RWPE2 (cell line): ENCODE measurements around the gene NBPF1.
"Not testable (repeated sequence)": the region's sequence is repeated elsewhere in the genome, so short reads cannot be mapped to it uniquely, and the experiment has no call there.

Experiments
- ATAC-seq: fragments of 200-7000 bp; cut with Tn5 transposase; 3 replicates; pipeline ENCODE4 v1.9.1; 2021; ENCODE audit warnings: low read depth
- DNase-seq: peaks from one replicate; pipeline ENCODE4 v3.0.0-alpha.2; 2020; ENCODE audit warnings: low spot score
- H3K27ac ChIP-seq: fragments of 450-650 bp; 2 replicates; pipeline ENCODE4 v1.5.1; 2017; ENCODE audit warnings: mild to moderate bottlenecking; ENCODE audit not compliant: poor library complexity, severe bottlenecking
- H3K27me3 ChIP-seq: fragments of 250-450 bp; sonication (Bioruptor Pico); 2 replicates; pipeline ENCODE4 v1.5.1; 2021; ENCODE audit warnings: mild to moderate bottlenecking, moderate library complexity; ENCODE audit not compliant: insufficient read depth, poor library complexity, severe bottlenecking
- H3K36me3 ChIP-seq: fragments of 250-450 bp; sonication (Bioruptor Pico); 2 replicates; pipeline ENCODE4 v1.5.1; 2020; ENCODE audit warnings: low read depth, mild to moderate bottlenecking, moderate library complexity
- H3K4me1 ChIP-seq: fragments of 250-450 bp; sonication (Bioruptor Pico); 2 replicates; pipeline ENCODE4 v1.5.1; 2021; ENCODE audit warnings: mild to moderate bottlenecking, moderate library complexity; ENCODE audit not compliant: insufficient read depth, poor library complexity, severe bottlenecking
- H3K4me3 ChIP-seq: fragments of 250-450 bp; sonication (Bioruptor Pico); 2 replicates; pipeline ENCODE4 v1.5.1; 2021; ENCODE audit warnings: mild to moderate bottlenecking, moderate library complexity; ENCODE audit not compliant: severe bottlenecking
- H3K9me3 ChIP-seq: fragments of 250-450 bp; sonication (Bioruptor Pico); 2 replicates; pipeline ENCODE4 v1.5.1; 2021; ENCODE audit warnings: mild to moderate bottlenecking, moderate library complexity; ENCODE audit not compliant: severe bottlenecking

The NBPF1 gene

DNA sequence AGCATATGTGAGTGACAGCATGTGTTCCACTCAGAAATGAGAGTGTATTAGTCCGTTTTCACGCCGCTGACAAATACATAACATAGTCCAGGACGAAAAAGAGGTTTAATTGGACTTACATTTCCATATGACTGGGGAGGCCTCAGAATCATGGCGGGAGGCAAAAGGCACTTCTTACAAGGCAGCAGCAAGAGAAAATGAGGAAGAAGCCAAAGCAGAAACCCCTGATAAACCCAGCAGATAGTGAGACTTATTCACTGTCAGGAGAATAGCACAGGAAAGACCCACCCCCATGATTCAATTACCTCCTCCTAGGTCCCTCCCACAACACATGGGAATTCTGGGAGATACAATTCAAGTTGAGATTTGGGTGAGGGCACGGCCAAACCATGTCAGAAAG is 75.8 kb downstream of the NBPF1 start:
- not testable (repeated sequence) for H3K9me3 ChIP-seq, H3K36me3 ChIP-seq, H3K27ac ChIP-seq, ATAC-seq, H3K4me3 ChIP-seq, DNase-seq, H3K27me3 ChIP-seq, H3K4me1 ChIP-seq

DNA sequence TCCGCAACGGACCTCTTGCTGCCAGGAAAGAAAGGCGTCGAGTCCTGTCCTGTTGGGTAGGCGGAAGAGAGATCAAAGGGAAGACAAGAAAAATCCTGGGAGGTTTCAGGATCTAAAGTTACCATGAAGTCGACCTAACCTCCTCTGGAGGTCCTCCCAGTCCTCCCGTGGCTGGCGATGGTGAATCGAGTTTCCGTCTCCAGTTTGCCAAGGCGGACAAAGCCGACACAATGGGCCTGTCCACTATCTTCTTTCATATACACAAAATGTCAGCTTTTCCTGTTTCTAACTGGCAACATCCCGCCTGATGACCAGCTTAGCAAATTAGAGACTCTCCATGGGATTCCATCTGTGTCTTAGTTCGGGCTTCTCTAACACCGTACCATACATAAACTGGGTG is 76.6 kb downstream of the NBPF1 start:
- not testable (repeated sequence) for H3K4me3 ChIP-seq, ATAC-seq, DNase-seq, H3K4me1 ChIP-seq, H3K9me3 ChIP-seq, H3K27me3 ChIP-seq, H3K36me3 ChIP-seq, H3K27ac ChIP-seq

DNA sequence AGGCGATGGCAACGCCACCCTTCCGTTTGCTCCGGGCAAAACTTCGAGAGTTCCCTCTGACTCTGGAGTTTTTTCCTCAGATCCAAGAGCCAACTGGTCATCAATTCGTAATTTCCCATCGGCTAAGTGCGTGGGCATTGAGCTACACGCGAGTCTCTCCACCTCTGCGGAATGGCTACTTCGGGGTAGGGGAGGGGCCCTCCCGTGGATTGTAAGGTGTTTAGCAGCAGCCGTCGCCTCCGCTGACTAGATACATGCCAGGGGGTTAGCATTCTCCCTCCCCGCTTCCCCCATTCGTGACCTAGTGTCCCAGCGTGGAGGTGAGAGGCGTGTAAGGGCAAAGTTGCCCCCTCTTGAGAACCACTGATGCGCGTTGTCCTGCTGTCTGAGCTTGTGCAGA is 77.5 kb downstream of the NBPF1 start:
- not testable (repeated sequence) for ATAC-seq, H3K4me3 ChIP-seq

DNA sequence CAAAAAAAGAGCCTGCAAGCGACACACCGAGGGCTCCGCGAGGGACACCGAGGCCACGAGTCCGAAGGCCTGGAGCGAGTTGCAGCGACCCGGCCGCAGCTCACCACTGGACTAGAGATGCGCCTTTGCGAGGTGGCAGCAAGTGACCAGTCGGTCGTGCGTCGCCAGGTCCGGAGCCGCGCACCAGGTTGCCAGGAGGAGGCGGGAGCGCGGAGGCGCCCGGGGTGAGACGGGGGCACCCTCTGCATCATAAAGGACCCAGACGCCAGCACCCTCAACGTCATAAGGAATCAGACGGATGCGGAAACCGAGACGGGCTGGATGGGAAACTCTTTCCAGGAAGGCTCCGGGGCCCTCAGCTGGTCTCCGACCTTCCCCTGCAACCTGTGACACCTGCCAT is 77.9 kb downstream of the NBPF1 start:
- ATAC-seq, H3K9me3 ChIP-seq, H3K36me3 ChIP-seq, H3K27me3 ChIP-seq, DNase-seq, H3K4me1 ChIP-seq, H3K27ac ChIP-seq: not testable (repeated sequence)
- peak overlapping the region; percentile 21 for H3K4me3 ChIP-seq

More for the DNA sequence above, 77.5 kb downstream of the NBPF1 start:
- H3K27me3 ChIP-seq, H3K36me3 ChIP-seq, H3K27ac ChIP-seq, H3K4me1 ChIP-seq, H3K9me3 ChIP-seq, DNase-seq: not testable (repeated sequence)

DNA sequence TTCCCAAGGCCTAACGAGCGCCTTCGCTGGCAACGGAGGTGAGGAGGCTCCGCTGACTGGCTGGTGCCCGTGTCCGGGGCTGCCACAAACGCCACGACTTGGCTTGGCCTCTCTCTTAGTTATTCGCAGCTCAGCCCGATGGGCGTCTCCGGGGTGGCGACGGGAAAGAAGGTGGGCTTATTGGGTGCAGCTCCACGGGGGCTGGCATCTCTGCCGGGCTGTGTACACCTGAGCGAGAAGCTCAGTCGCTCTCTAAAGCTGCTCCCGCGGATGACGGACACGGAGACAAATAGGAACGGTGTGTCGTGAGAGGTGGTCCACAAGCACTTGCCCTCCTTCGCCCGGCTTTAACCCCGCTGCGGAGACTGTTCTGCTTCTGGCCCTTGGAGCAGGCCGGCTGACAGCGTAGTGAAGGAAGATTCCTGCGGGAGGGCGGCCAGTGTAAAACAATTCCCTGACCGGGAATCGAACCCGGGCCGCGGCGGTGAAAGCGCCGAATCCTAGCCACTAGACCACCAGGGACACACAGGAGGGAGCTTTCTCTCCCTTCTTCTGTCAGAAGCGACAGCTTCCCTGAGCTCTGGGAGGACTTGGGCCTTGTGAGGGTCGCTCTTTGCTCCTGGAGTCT is 78.4 kb downstream of the NBPF1 start:
- peak overlapping the region; percentile 36 for H3K4me3 ChIP-seq
- H3K27ac ChIP-seq: not testable (repeated sequence)

DNA sequence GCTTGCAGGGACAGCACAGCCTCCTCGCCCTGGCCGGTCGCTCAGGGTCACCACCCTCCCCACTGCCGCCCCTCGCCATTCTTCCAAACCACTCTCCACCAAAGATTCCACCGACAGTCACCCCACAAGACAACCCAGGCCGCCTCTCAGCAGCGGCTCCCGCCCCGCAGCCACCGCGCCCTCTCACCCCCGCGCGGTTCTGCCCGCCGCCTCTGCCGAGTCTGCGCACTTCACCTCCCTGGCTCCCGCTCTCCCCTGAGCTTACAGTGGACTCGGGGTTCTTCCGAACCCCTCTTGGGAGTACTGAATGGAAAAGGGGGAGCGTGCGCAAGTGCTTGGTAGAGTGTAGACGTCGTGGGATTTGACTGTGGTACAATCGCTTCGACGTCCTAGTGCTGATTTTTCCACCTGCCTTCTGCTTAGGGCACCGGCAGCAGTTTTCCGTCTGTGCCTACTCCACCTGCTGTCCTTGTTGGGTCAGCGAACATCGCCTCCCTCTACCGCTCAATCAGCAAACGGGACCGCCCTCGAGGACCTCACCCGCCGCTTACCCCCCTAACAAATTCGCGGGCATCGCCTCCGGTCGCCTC is 79.0 kb downstream of the NBPF1 start:
- peak overlapping the region; percentile 36 for H3K4me3 ChIP-seq
- DNase-seq, H3K4me1 ChIP-seq, H3K27ac ChIP-seq, H3K9me3 ChIP-seq, ATAC-seq, H3K27me3 ChIP-seq, H3K36me3 ChIP-seq: not testable (repeated sequence)

More for the DNA sequence above, 78.4 kb downstream of the NBPF1 start:
- not testable (repeated sequence) for H3K4me1 ChIP-seq, DNase-seq, H3K36me3 ChIP-seq, H3K9me3 ChIP-seq, H3K27me3 ChIP-seq
- peak; percentile 94 for ATAC-seq

DNA sequence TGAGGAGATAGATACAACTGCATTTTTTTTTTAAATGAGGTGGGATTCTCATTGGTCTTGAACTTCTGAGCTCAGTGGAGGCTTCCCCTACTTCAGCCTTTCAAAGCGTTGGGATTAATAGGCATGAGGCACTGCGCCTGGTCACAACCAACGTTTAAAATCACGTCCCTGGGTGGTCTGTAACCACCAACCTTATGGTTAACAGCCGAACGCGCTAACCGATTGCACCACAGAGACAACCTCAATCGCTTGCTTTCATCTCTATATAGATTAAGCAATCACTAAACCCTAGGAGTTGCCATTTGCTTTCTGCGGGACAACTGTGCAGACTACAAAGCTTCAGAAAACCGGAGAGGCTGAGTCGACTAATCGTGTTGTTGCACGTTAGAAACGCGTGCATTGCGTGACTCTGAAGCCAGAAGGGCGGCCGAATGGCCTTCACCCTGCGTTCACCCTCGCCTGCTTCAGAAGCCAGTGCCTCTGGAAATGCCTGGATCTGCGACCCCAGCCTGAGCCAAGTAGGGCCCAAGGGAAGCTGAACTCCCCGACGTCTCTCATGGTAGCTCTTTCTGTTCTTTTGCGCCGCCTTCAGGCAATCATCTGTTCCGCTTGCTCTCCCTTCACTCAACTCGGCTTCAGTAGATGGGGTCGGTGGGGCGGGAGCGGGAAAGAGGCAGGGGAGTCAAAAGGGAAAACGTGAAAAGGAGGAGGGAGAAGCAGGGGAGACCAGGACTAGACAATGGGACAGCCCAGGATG is 81.0 kb downstream of the NBPF1 start:
- not testable (repeated sequence) for ATAC-seq, H3K27me3 ChIP-seq, DNase-seq, H3K27ac ChIP-seq, H3K4me3 ChIP-seq, H3K9me3 ChIP-seq, H3K36me3 ChIP-seq, H3K4me1 ChIP-seq

DNA sequence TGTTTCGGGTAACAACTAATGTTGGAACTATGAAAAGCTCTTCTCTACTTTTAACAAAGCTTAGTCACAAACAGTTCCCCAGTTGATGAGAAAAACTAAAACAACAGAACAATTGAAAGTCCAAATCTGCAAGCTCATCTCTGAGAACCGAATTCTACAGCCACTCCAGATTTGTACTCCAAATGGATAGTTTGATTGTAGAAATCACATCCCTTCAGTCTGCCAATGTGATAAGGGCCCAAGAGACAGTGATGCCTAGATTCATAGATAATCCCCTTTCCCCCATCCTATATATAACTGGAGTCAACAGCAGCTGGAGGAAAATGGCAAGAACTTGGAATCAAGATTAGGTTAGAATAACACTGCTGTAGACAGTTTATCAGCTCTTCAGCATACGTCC is 85.0 kb downstream of the NBPF1 start:
- H3K27me3 ChIP-seq, H3K36me3 ChIP-seq, H3K4me1 ChIP-seq, H3K4me3 ChIP-seq, ATAC-seq, DNase-seq, H3K27ac ChIP-seq, H3K9me3 ChIP-seq: not testable (repeated sequence)

DNA sequence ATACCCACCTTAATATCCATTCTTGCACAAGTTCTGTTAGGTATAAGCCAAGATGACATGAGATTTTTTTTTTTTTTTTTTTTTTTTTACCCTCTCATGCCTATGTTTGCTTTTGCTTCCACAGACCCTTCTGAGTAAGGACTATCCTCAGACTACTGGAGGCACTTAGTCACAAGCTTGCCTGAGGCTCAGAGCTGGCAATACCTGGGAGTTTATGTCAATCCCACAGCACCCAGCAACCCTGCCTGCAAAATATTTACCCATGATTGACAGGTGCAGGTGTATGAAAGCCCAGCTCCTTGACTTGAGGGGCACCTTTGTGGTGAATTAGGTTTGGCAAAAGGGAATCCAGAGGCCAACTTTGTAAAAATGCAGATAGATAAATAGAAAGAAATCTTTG is 87.6 kb downstream of the NBPF1 start:
- ATAC-seq, H3K4me1 ChIP-seq, H3K9me3 ChIP-seq, H3K4me3 ChIP-seq, DNase-seq, H3K27me3 ChIP-seq, H3K36me3 ChIP-seq, H3K27ac ChIP-seq: not testable (repeated sequence)

DNA sequence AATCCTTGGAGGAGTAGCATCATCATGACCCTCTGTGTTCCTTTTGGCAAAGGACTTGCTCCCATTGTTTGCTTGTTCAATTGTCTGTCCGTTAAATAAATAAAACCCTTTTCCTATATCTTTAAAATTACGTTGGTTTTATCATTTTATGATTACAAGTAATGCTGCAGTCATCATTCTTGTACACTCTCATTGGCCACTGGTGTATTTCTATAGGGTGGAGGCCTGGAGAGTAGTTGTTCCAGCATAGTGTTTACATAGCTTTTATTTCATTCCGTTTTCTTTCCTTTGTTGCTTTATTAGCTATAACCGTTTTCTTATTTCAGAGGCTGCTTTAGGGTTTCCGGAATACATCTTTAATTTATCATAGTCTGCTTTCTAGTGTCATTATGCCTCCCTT is 91.7 kb downstream of the NBPF1 start:
- not testable (repeated sequence) for DNase-seq, H3K4me3 ChIP-seq, H3K9me3 ChIP-seq, H3K27me3 ChIP-seq, H3K27ac ChIP-seq, ATAC-seq, H3K4me1 ChIP-seq, H3K36me3 ChIP-seq
